ENCODE results near the gene FBLN7.
"Not testable (repeated sequence)": the region's sequence is repeated elsewhere in the genome, so short reads cannot be mapped to it uniquely, and the experiment has no call there.

FBLN7 gene

DNA sequence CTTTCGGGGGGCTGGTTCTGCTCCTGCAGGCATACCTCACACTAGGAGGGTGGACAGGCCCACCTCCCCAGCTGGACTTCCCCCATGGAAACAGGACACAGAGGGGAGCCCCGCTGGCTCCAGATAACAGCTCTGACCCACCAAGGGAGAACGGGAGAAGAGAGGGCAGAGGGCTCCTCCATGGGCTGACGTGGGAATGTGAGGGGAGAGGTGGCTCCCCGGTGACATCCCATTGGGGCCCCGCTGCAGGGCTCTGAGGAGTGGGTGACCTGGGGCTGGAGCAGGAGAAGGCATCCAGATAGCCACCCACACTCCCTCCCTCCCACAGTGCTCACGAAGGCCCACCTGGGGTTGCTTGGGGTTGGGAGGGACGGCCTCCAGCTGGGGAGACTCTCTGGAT is 45.9 kb downstream of the FBLN7 start:
- no peak for DNase-seq (ENCODE audit: low read depth)

DNA sequence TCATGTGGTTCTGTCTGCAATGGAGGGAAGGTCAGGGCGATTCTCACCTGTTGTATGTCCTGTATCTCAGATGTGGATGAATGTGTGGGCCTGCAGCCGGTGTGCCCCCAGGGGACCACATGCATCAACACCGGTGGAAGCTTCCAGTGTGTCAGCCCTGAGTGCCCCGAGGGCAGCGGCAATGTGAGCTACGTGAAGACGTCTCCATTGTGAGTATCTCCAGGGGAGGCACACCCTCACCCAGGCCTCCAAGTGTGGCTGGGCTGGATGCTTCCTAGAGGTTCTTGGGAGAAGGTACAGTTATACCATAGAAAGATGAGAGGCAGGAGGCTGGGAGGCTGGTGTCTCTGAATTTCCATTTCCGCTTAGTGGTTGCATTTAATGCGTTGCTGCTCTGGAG is 46.9 kb downstream of the FBLN7 start:
- DNase-seq (ENCODE audit: low read depth): no peak

DNA sequence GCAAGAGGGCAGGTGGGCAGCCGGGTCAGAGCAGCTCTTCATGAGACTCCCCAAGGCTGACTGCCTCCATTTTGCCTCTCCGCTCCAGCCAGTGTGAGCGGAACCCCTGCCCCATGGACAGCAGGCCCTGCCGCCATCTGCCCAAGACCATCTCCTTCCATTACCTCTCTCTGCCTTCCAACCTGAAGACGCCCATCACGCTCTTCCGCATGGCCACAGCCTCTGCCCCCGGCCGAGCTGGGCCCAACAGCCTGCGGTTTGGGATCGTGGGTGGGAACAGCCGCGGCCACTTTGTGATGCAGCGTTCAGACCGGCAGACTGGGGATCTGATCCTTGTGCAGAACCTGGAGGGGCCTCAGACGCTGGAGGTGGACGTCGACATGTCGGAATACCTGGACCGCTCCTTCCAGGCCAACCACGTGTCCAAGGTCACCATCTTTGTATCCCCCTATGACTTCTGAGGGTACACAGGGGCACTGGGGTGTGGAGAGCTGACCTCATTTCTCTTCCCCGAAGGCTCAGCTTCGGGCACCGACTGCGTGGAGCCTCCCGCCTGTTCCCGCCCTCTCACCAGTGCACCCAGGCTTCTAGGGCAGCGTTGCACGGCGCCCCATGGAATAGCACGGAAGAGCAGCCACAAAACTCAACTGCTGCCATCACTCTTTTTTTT is 49.0 kb downstream of the FBLN7 start:
- DNase-seq (ENCODE audit: low read depth): no peak

DNA sequence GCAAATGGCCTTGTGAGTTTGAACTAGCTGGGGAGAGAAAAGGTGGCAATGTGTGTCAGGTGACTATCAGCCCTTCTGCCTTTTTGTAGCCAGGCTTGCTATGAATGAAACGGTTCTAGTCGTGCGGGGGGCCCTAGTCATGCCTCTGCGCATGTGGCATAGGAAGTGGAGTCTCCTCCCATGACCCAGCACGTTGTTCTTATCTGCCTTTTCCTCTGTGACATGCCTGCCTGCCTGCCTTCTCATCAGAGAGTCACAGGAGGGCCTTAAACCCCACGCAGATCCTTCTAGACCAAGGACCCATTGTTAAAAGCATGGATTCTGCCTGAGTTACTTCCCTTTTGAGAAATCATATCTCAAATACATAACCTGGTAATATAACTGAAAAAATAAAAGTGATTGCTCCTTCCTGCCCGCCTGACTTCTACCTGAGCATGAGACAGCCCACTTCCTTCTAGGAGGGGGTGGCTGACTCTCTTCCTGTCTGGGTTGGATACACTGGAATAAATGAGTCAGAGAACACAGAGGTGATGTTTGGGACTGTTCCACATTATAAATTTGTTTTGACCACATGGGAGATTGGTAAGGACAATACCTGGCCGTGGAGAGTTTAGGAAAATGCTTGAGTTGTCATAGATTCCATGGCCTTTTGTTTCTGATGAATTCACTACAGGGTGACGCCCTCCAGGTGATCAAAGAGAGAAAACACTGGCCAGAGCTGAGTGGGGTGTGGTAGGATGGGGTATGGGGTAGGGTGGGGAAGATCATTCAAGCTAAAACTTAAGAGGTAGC is 49.8 kb downstream of the FBLN7 start:
- peak; percentile 69 for DNase-seq (ENCODE audit: low read depth)

DNA sequence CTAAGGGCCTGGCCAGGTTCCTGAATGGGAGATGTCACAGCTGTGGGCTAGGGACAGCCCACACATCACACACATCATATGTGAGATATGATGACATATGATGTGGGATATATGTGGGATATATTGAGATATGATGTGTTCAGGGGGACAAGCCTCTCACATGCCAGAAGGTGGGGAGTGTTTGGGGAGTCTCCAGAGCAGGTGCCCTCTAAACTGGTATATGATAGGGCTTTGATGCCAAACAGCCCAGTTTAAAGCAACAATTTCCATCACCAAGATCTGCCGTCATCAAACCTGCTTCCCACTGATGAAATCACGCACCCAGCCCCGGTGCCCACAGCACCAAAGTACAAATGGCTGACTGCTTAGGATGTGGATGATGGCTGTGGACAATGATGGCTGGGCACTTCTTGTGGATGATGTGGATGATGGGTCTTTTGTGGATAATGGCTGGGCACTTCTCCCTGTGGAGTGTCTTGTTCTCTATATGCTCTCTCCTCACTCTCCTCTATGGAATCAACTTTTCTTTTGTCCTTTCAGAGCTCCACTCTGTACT is 50.9 kb downstream of the FBLN7 start:
- DNase-seq (ENCODE audit: low read depth): no peak

DNA sequence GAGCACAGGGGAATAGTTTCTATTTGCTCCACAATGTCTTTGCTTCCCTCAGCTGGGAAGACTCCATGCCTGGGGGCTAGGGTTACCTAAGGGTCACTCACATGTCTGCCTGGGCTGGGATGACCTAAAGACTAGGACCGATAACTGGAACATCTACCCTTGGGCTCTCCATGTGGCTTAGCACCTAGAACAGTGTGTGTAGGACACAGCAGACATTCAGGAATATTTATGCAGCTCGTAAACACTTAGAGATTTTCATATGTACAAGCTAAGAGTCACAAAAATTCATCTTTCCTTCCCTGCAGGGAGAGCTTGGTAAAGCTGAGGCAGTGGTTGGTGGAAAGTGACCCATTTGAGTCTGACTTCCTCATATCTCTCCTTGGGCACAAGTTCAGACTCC is 55.8 kb downstream of the FBLN7 start:
- DNase-seq (ENCODE audit: low read depth): no peak

DNA sequence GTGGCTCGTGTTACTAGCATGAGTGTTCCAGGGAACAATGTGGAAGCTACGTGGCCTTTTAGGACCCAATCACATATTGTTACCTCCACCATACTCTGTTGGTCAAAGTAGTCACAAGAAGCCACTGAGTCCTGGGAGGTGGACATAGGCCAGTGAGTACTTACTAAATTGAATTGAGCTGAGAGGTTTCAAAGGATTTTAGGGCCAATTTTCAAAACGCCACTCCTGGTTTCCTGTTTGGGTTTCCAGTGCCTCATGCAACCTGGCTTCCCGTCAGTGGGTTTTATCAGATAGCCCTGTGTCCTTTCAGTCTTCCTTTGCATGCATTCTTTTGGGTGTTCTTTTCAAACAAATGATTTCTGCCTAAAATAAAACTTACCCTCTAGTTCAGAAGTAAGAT is 56.3 kb downstream of the FBLN7 start:
- DNase-seq (ENCODE audit: low read depth): no peak

DNA sequence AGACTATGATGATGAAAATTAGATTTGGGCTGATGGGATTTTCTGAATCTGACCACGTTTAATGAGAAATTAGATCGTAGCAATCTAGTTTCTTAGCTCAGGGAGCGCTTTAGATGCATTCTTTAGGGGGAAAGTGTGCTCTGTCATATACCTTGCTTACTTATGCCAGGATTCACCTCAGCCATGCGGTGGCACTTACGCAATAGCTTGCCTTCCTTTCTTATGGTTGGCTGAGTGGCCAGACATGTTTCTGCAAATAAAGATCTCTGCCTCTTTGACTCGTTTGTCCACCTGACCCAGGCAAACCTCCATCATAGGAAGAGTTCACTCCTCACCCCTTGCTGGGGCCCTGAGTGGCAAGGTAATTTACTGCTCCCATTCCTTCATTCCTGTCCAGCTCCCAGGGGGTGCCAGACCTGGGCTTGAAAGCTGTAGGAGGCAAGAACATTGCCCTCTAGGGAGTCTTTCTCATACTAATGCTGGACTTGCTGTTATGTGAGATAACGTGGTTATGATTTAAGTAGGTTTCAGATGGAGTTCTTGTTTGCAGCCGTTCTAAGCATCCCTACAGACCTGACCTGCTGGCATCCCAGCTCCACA is 57.1 kb downstream of the FBLN7 start:
- no peak for DNase-seq (ENCODE audit: low read depth)

DNA sequence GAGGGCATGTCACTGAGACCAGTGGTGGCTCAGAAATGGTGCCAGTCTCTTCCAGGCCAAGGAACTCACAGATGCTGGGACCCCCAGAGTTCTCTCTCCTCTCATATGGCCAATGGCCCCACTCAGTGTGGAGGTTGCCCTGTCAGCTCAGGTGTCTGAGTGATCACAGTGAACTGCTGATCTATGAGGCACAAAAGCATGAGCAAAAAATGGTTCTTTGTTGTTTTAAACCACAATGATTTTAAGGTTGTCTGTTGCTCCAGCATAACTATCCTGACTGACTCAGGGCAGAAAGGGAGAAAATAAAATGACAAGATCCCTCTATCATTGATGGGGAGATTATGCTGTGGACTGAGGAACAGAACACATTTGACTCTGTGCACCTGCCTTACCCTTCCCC is 57.8 kb downstream of the FBLN7 start:
- DNase-seq (ENCODE audit: low read depth): no peak

DNA sequence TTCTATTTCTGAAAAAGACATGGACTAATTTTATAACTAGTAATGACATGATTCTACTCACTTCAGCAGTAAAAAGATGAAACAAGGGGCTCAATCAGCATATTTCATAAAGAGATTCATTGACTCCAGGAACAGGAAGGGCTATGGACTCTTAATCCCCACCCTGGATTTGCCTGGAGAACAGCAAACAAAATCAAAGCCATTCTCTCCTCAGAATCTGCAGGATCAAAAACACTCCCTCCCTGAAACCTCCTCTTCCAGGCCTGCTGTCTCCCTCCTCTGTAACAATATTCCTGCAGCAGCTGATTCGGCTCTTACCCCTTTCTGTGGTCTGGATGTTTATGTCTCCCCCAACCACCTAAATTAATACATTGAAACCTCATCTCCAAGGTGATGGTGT is 59.7 kb downstream of the FBLN7 start:
- no peak for DNase-seq (ENCODE audit: low read depth)

DNA sequence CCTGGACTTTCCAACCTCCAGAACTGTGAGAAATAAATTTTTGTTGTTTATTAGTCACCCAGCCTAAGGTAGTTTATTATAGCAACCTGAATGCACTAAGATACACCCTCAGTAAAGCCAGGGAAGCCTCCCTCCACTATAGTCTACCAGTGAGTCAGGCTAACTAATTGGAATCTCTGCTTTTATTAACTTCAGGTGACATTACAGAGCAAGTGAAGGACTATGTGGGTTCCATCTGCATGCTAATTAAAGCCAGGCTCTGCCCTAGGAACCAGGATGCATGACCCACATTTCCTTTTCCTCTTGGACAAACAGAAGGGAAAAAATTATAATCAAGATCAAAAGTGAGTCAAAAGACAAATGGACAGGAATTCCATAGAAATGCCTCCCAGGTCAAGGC is 60.6 kb downstream of the FBLN7 start:
- no peak for DNase-seq (ENCODE audit: low read depth)

DNA sequence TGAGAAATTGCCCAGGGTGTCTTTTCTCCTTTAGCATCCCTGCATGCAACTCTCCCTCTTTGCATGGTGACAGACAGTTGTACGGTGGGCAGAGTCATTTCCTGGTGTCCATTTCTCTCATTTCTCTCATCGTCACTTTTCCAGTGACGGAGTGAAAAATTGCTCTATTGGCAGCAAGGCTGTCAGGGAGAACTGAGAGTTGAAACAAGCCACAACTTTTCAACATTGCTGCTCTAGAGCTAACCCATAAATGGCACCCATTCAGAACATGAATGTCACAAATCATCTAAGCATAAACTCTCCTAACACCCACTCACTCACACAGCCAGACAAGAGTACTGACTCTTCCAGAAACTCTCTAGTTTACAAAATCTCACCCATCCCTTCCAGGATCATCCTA is 61.0 kb downstream of the FBLN7 start:
- DNase-seq (ENCODE audit: low read depth): no peak

DNA sequence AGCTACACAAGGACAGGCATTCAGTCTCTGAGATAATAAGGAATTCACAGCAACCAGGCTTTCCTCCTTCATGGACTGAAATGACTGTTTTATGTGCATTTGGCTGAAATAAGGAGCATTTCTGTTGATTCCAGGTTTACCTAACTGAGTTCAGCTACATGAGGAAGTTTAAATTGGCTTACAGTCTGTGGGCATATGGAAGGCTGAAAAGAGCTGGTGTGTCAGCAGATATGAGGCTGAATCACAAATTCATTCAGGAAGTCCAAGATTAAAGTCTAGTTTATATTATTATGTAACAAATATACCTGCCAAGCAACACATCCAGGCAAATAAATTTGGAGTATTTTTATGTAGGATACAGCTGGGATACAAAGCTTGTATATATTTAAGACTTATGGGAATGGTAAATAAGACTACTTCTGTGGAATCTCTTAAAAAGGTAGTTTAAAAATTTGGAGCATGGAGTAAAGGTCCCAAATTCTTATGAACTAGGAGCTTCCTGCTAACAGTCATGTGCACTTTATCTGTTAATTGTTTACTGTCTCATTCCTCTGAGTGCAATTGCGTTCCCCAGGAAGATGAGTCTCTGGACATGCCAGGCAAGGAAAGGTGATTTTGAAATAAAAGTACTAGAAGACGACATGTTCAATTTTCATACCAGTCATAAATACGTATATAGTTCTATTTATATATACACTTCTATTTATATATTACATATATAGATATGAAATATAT is 63.7 kb downstream of the FBLN7 start:
- DNase-seq (ENCODE audit: low read depth): no peak

DNA sequence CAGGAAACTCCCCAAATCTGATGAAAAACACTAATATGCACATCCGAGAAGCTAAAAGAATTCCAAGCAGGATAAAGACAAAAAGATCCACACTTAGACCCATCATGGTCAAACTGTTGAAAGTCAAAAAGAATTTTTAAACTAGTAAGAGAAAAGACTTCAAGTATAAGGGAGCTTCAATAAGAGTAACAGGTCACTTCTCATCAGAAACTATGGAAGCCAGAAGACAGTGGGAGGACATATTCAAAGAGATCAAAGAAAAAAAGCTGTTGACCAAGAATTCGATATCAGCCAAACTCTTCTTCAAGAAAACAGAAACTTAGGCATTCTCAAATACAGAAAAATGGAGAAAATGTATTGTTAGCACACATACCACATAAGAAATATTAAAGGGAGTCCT is 66.2 kb downstream of the FBLN7 start:
- DNase-seq (ENCODE audit: low read depth): no peak

DNA sequence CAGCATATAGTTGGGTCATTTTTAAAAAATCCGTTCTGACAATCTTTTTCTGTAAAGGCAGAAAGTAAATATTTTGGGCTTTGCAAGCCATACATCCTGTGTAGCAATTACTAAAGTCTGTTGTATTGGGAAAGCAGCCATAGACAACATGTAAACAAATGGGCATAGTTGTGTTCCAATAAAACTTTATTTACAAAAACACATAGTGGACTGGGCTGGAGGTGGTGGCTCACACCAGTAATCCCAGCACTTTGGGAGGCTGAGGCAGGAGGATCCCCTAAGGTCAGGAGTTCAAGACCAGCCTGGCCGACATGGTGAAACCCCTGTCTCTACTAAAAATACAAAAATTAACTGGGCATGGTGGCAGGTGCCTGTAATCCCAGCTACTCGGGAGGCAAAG is 69.7 kb downstream of the FBLN7 start:
- DNase-seq (ENCODE audit: low read depth): not testable (repeated sequence)

DNA sequence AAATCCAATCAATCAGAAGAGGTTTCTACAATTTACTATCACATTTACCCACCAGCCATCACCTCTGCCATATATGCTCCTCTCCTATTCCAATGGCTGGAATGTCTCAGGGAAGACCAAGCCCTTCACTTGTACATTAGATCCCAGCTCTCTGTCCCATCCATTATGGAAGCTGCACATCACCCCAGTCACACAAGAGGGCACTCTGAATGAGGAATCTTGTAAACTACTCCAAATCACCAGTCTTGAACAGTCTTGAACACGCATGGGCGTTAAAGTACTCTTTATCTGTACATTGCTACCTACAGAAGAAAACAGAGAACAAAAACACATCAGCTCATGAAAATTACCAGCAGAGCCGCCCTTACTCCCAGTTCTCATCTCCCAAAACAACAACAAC is 78.0 kb downstream of the FBLN7 start:
- DNase-seq (ENCODE audit: low read depth): no peak

DNA sequence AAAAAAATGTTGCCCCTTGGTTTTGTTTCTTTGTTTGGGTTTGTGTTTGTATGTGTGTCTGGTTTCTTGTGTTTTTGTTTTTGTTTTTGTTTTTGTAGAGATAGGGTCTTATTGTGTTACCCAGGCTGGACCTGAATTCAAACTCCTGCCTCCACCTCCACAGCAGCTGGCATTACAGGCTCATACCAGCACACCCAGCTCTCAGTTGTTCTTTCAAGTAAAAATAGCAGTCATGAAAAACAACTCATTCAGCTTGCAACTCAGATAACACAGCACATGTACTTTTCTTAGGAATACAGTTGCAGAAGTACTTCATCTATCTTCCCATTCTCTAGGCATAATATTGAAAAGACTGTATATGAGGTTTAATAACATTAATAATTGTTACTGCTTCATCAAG is 79.7 kb downstream of the FBLN7 start:
- no peak for DNase-seq (ENCODE audit: low read depth)

DNA sequence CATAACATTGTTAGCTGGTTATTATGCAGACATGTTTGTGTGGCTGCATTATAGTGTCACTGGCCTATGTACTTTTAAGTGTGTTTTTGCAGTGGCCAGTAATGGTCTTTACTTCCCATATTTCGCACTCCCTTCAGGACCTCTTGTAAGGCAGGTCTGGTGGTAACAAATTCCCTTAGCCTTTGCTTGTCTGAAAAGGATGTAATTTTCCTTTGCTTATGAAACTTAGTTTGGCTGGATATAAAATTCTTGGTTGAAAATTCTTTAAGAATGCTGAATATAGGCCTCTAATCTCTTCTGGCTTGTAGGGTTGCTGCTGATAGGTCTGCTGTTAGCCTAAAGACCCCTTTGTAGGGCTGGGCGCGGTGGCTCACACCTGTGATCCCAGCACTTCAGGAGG is 82.0 kb downstream of the FBLN7 start:
- no peak for DNase-seq (ENCODE audit: low read depth)

DNA sequence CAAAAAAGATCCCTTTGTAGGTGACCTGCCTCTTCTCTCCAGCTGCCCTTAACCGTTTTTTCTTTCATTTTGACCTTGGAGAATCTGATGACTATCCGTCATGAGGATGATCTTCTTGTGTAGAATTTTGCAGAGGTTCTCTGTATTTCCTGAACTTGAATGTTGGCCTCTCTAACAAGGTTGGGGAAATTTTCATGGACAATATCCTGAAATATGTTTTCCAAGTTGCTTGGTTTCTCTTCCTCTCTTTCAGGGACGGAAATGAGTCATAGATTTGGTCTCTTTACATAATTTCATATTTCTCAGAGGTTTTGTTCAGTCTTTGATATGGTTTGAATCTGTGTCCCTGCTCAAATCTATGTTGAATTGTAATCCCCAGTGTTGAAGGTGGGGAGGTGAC is 82.6 kb downstream of the FBLN7 start:
- no peak for DNase-seq (ENCODE audit: low read depth)

DNA sequence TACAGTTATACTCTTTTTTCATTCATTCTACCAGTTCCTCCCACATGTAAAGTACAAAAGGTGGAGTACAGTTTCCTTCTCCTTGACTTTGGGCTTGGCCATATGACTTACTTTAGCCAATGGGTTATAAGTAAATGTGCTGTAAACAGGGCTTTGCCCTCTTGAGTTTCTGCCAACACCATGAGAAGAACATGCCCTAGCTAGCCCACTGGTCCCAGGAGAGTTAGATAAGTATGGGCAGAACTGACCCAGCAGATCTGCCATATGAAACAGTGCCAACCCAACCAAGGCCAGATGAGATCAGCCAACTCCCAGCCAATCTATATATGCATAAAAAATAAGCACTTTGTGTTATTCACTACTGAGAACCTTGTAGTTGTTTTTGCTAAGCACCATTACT is 91.2 kb downstream of the FBLN7 start:
- DNase-seq (ENCODE audit: low read depth): no peak

DNA sequence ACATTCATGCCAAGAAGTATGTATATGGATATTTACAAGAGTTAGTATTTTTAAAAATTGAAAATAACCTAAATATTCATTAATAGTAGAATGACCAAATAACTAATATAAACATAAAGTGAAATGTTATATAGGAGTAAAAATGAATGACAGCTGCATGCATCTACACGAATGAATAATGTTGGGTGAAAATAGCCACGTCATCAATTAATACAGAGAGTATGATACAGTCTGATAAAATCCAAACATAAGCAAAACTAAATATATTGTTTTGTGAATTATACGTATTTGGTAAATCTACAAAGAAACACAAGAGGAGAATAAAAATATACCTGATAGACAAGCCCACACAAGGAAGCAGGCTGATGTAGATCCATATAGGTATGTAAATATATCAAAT is 92.2 kb downstream of the FBLN7 start:
- DNase-seq (ENCODE audit: low read depth): no peak
